ENCODE data around the gene RAB38. TPM values are rescaled to one million over a fixed set of nuclear protein-coding genes. Genes with fewer than 3 reads are reported as not detected.

RAB38 gene
- polyA plus RNA-seq, 3 donors = 0.25 to 1.3 (median 0.69) TPM

DNA sequence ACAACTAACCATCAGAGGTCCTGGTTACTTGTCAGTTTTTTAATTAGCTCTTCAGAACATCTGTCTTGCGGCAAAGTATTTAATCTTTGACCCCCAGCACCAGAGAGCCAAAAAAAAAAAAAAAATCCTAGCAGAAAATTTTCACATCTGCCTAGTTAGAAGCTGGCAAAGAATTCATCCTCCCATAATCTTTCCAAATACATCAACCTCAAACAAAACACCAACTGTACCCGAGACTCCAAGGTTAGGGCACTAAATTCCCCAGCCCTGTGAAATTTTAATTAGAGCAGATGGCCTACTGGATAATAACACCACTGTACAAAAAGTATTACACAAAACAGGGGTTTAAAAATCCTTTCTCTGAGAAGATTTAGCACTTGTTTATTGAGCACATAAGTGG is 55.7 kb downstream of the RAB38 start:
- Histone ChIP-seq H3K4me1 (ENCODE audit: control insufficient read depth in 1 of 2, insufficient read depth in 2 of 2, low read length in 2 of 2) (peaks cover 4 to 5% of the 10 kb centered on the region in 2 donors), H4K20me1 (ENCODE audit: insufficient read depth, low read length) (no peaks in the 10 kb centered on the region), H3K9me3 (replicated peaks in 1 of 2; ENCODE audit: control insufficient read depth in 1 of 2, insufficient read depth in 1 of 2, low read length in 2 of 2) (no peaks in the 10 kb centered on the region), H3K27ac (ENCODE audit: low read depth in 1 of 2, low read length in 2 of 2) (no peak overlapping the region), H3K36me3 (replicated peaks in 1 of 2; ENCODE audit: control insufficient read depth in 1 of 2, insufficient read depth in 2 of 2, low read length in 2 of 2) (no peaks in the 10 kb centered on the region), H3K4me3 (replicated peaks in 1 of 3; ENCODE audit: low read depth in 2 of 3, low read length in 3 of 3) (no peak overlapping the region), H3K4me2 (replicated peaks; ENCODE audit: extremely low read depth, low read length, poor library complexity, severe bottlenecking) (no peak overlapping the region), H3K27me3 (ENCODE audit: control insufficient read depth in 2 of 2, insufficient read depth in 2 of 2, low read length in 2 of 2) (no peaks in the 10 kb centered on the region), H3K9ac (ENCODE audit: insufficient read depth, low read length, poor library complexity, severe bottlenecking) (no peak overlapping the region), H3K79me2 (ENCODE audit: insufficient read depth, low read length) (no peaks in the 10 kb centered on the region), H2AFZ (ENCODE audit: insufficient read depth, low read depth, low read length, poor library complexity, severe bottlenecking) (no peak overlapping the region)
- no peak for TF ChIP-seq CTCF (IDR thresholded peaks at IDR 0.05)
- Mint-ChIP-seq H3K36me3 (no peaks in the 10 kb centered on the region), H3K4me3 (no peak overlapping the region), H3K9me3 (peaks cover 0 to 4% (median 2%) of the 10 kb centered on the region in 7 donors), H3K4me1 (peaks cover 11% of the 10 kb centered on the region), H3K27me3 (ENCODE audit: low read depth in 3 of 3) (peaks cover 0 to 1% (median 0%) of the 10 kb centered on the region in 3 donors), H3K27ac (no peak overlapping the region)
- 67% methylated on average over 1 of the region's 2 CpGs for WGBS (ENCODE audit: insufficient coverage)
- intact Hi-C loops (cut with micrococcal nuclease) = no loop called here
- DNase-seq = no peak

DNA sequence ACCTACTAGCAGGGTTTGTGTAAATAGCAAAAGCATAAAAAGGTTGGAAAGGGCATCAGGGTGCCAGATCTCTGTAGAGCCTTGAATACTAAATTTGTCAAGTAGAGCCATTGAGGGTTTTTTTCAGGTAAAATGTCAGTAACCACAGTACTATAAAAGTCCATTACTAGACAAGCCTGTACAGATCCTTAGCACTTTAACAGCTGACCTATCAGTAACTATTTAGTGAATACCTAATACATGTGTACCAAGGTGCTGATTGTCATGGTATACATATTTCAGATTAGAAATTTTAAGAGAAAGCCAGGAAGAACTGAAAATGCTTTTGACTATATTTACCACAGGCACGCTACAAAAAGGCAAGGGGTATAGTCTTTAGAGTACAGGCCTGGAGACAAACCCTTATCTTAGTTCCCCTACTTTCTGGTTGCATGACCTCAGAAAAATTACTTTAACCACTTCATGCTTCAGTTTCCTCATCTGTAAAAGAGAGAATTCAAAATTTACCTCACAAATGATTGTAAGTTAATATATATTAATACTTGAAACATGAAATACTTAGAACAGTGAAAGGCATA is 57.9 kb downstream of the RAB38 start:
- H3K9ac ChIP-seq (ENCODE audit: insufficient read depth, low read length, poor library complexity, severe bottlenecking) = no peak overlapping the region
- no peaks in the 10 kb centered on the region for H3K36me3 ChIP-seq (replicated peaks in 1 of 2; ENCODE audit: control insufficient read depth in 1 of 2, insufficient read depth in 2 of 2, low read length in 2 of 2)
- no peaks in the 10 kb centered on the region for H3K36me3 Mint-ChIP-seq
- no peaks in the 10 kb centered on the region for H3K9me3 ChIP-seq (replicated peaks in 1 of 2; ENCODE audit: control insufficient read depth in 1 of 2, insufficient read depth in 1 of 2, low read length in 2 of 2)
- H3K4me3 ChIP-seq (replicated peaks in 1 of 3; ENCODE audit: low read depth in 2 of 3, low read length in 3 of 3) = no peak overlapping the region
- no peak overlapping the region for H3K4me2 ChIP-seq (replicated peaks; ENCODE audit: extremely low read depth, low read length, poor library complexity, severe bottlenecking)
- H2AFZ ChIP-seq (ENCODE audit: insufficient read depth, low read depth, low read length, poor library complexity, severe bottlenecking) = no peak overlapping the region
- no peak for DNase-seq
- peaks cover 0 to 4% (median 0%) of the 10 kb centered on the region in 7 donors for H3K9me3 Mint-ChIP-seq
- no peak for TF ChIP-seq CTCF (IDR thresholded peaks at IDR 0.05)
- no peak overlapping the region for H3K4me3 Mint-ChIP-seq
- intact Hi-C loops (cut with micrococcal nuclease) = no loop called here
- H3K79me2 ChIP-seq (ENCODE audit: insufficient read depth, low read length) = no peaks in the 10 kb centered on the region
- no CpG with 5 or more reads among the region's 1 CpG for WGBS (ENCODE audit: insufficient coverage)
- no peaks in the 10 kb centered on the region for H3K27me3 ChIP-seq (ENCODE audit: control insufficient read depth in 2 of 2, insufficient read depth in 2 of 2, low read length in 2 of 2)
- H3K27ac ChIP-seq (ENCODE audit: low read depth in 1 of 2, low read length in 2 of 2) = no peak overlapping the region
- H3K27ac Mint-ChIP-seq = no peak overlapping the region
- H4K20me1 ChIP-seq (ENCODE audit: insufficient read depth, low read length) = no peaks in the 10 kb centered on the region
- H3K4me1 ChIP-seq (ENCODE audit: control insufficient read depth in 1 of 2, insufficient read depth in 2 of 2, low read length in 2 of 2) = peaks cover 4 to 5% of the 10 kb centered on the region in 2 donors
- H3K4me1 Mint-ChIP-seq = peaks cover 14% of the 10 kb centered on the region
- H3K27me3 Mint-ChIP-seq (ENCODE audit: low read depth in 3 of 3) = no peaks in the 10 kb centered on the region
